Loucy (cell line): ENCODE data around the gene DCLK2.

Experiments used
- H2AFZ ChIP-seq: fragments of 200-600 bp; sonication (generic); 2 replicates; pipeline ENCODE4 v1.6.0; 2016; ENCODE audit warnings: antibody characterized with exemption, mild to moderate bottlenecking, low read length, moderate library complexity
- H3F3A ChIP-seq: fragments of 200-600 bp; 2 replicates; pipeline ENCODE4 v1.6.0; 2016; ENCODE audit warnings: antibody characterized with exemption, low read depth, mild to moderate bottlenecking
- H3K27me3 ChIP-seq: fragments of 200-600 bp; sonication (generic); 2 replicates; pipeline ENCODE4 v1.6.1; 2014; ENCODE audit warnings: low read length, mild to moderate bottlenecking; ENCODE audit not compliant: insufficient read depth, poor library complexity, severe bottlenecking
- H3K36me3 ChIP-seq: fragments of 200-600 bp; sonication (generic); 2 replicates; pipeline ENCODE4 v1.6.1; 2016; ENCODE audit warnings: low read length; ENCODE audit not compliant: insufficient read depth
- H3K4me1 ChIP-seq: fragments of 200-600 bp; sonication (generic); 2 replicates; pipeline ENCODE4 v1.5.1; 2014; ENCODE audit warnings: low read length, mild to moderate bottlenecking; ENCODE audit not compliant: insufficient read depth, poor library complexity, severe bottlenecking
- H3K4me2 ChIP-seq: fragments of 200-600 bp; sonication (generic); 2 replicates; pipeline ENCODE4 v1.6.0; 2014; ENCODE audit warnings: antibody characterized with exemption, low read length, low read depth, mild to moderate bottlenecking; ENCODE audit not compliant: poor library complexity, severe bottlenecking
- H3K4me3 ChIP-seq: fragments of 200-600 bp; sonication (generic); 2 replicates; pipeline ENCODE4 v1.5.1; 2014; ENCODE audit warnings: low read length, mild to moderate bottlenecking, mixed read lengths; ENCODE audit not compliant: poor library complexity, severe bottlenecking
- H3K79me2 ChIP-seq: fragments of 200-600 bp; sonication (generic); 2 replicates; pipeline ENCODE4 v1.6.1; 2014; ENCODE audit warnings: low read length; ENCODE audit not compliant: insufficient read depth
- H3K9ac ChIP-seq: fragments of 200-600 bp; sonication (generic); 2 replicates; pipeline ENCODE4 v1.6.0; 2014; ENCODE audit warnings: mild to moderate bottlenecking, low read depth, low read length, moderate library complexity; ENCODE audit not compliant: poor library complexity, severe bottlenecking
- H3K9me2 ChIP-seq: fragments of 200-600 bp; sonication (generic); replicated peaks from 2 replicates; pipeline ENCODE4 v1.6.1; 2016; ENCODE audit warnings: low read depth, low read length, mixed read lengths
- H3K9me3 ChIP-seq: fragments of 200-600 bp; sonication (generic); 2 replicates; pipeline ENCODE4 v1.6.1; 2014; ENCODE audit warnings: mild to moderate bottlenecking, antibody characterized with exemption, low read length, low read depth; ENCODE audit not compliant: insufficient read depth
- H4K20me1 ChIP-seq: fragments of 200-600 bp; sonication (generic); 2 replicates; pipeline ENCODE4 v1.6.0; 2014; ENCODE audit warnings: antibody characterized with exemption, low read length, mild to moderate bottlenecking; ENCODE audit not compliant: insufficient read depth, poor library complexity, severe bottlenecking
- CTCF ChIP-seq: fragments of 200-600 bp; sonication (generic); conservative IDR thresholded peaks from 2 replicates; pipeline ENCODE4 v1.5.1; 2014; ENCODE audit warnings: mild to moderate bottlenecking, antibody characterized with exemption, low read length
- EZH2phosphoT487 ChIP-seq: fragments of 200-600 bp; IDR thresholded peaks from 2 replicates; pipeline ENCODE4 v1.6.1; 2018; ENCODE audit warnings: antibody characterized with exemption, mild to moderate bottlenecking, moderate library complexity, borderline replicate concordance

Gene DCLK2

GRCh38 chr4:150235808-150236271 is 157.6 kb downstream of the DCLK2 start:
- Histone ChIP-seq H3K9me2 (no peaks in the 10 kb centered on the region), H2AFZ (no peak overlapping the region), H4K20me1 (no peaks in the 10 kb centered on the region), H3K79me2 (no peaks in the 10 kb centered on the region), H3K9me3 (no peaks in the 10 kb centered on the region), H3K27me3 (no peaks in the 10 kb centered on the region), H3F3A (no peaks in the 10 kb centered on the region), H3K4me1 (no peaks in the 10 kb centered on the region), H3K4me3 (no peak overlapping the region), H3K36me3 (no peaks in the 10 kb centered on the region), H3K9ac (no peak overlapping the region), H3K4me2 (no peak overlapping the region)
- TF ChIP-seq EZH2phosphoT487 (no peak), CTCF (no peak)

GRCh38 chr4:150236626-150237025 is 158.4 kb downstream of the DCLK2 start:
- H3K4me2 ChIP-seq: no peak overlapping the region
- no peaks in the 10 kb centered on the region for H3K27me3 ChIP-seq
- H3K36me3 ChIP-seq: no peaks in the 10 kb centered on the region
- no peaks in the 10 kb centered on the region for H3K9me3 ChIP-seq
- H3K9ac ChIP-seq: no peak overlapping the region
- H2AFZ ChIP-seq: no peak overlapping the region
- H3K4me3 ChIP-seq: no peak overlapping the region
- no peaks in the 10 kb centered on the region for H4K20me1 ChIP-seq
- TF ChIP-seq EZH2phosphoT487 (no peak), CTCF (no peak)
- H3K4me1 ChIP-seq: no peaks in the 10 kb centered on the region
- H3F3A ChIP-seq: no peaks in the 10 kb centered on the region
- no peaks in the 10 kb centered on the region for H3K79me2 ChIP-seq
- no peaks in the 10 kb centered on the region for H3K9me2 ChIP-seq

GRCh38 chr4:150237110-150237872 is 159.0 kb downstream of the DCLK2 start:
- Histone ChIP-seq H3K27me3 (no peaks in the 10 kb centered on the region), H3K36me3 (no peaks in the 10 kb centered on the region), H3K9me3 (no peaks in the 10 kb centered on the region), H3K79me2 (no peaks in the 10 kb centered on the region), H3K9me2 (no peaks in the 10 kb centered on the region), H3K4me3 (no peak overlapping the region), H2AFZ (no peak overlapping the region), H3K9ac (no peak overlapping the region), H3F3A (no peaks in the 10 kb centered on the region), H3K4me2 (no peak overlapping the region), H4K20me1 (no peaks in the 10 kb centered on the region), H3K4me1 (no peaks in the 10 kb centered on the region)
- TF ChIP-seq EZH2phosphoT487 (no peak), CTCF (no peak)
